HepG2 (cell line): ENCODE results near the gene CCDC34. TPM values are rescaled to one million over a fixed set of nuclear protein-coding genes. Genes with fewer than 3 reads are reported as not detected.
A peak's percentile ranks its signal among the peaks of the same experiment; 100 is the strongest.

Experiments
- ATAC-seq: fragments of 200-7000 bp; cut with Tn5 transposase; 3 replicates; pipeline ENCODE4 v1.9.1; 2020; ENCODE audit warnings: mild to moderate bottlenecking, moderate library complexity
- BruUV-seq: library from RNA; stranded (reverse); fragments of 400-500 nt; replicated peaks from 2 replicates; lab custom pipeline; 2021; lab: Mats Ljungman, UMichigan
- CTCF ChIA-PET: fragments of 300-600 bp; formaldehyde crosslinking; extraction: SDS; loops from one replicate; lab custom pipeline; 2021; ENCODE audit warnings: low total read pairs, inconsistent platforms, low intra/inter-chr PET ratio; lab: Yijun Ruan, JAX
- POLR2A ChIA-PET: fragments of 350-600 bp; sonication (Branson Sonifier 250); formaldehyde crosslinking; loops from one replicate; lab custom pipeline; 2020; ENCODE audit warnings: antibody characterized with exemption, inconsistent platforms; lab: Yijun Ruan, JAX
- DNase-seq: peaks from one replicate; pipeline ENCODE4 v3.0.0-alpha.2; 2015; ENCODE audit warnings: low spot score
- FAIRE-seq: peaks from 3 replicates; lab custom pipeline; 2011; peaks lifted over from hg19 to GRCh38; lab: Jason Lieb, UNC
- H2AFZ ChIP-seq: one replicate; pipeline ENCODE4 v1.6.1; 2011; ENCODE audit warnings: low read length, inconsistent platforms
- H3K27ac ChIP-seq: fragments of 300-600 bp; 3 replicates; pipeline ENCODE4 v1.8.0; 2011; ENCODE audit warnings: mixed run types, mild to moderate bottlenecking, mixed read lengths, low read length, inconsistent platforms; ENCODE audit not compliant: insufficient read depth; ENCODE audit errors: extremely low read length
- H3K27me3 ChIP-seq, 2 experiments: fragments of 200-600 bp in 1 of 2; 2 replicates in 1 of 2; 3 replicates in 1 of 2; pipeline versions ENCODE4 v1.6.0 to v1.8.0; 2011; ENCODE audit warnings: low read length in 2 of 2, mild to moderate bottlenecking in 2 of 2, moderate library complexity in 2 of 2, inconsistent platforms in 1 of 2; ENCODE audit not compliant: insufficient read depth in 2 of 2, control insufficient read depth in 1 of 2
- H3K36me3 ChIP-seq, 2 experiments: fragments of 200-600 bp in 1 of 2; replicated peaks in 1 of 2; 2 replicates in 1 of 2; 3 replicates in 1 of 2; pipeline versions ENCODE4 v1.5.1 to v1.8.0; 2011; ENCODE audit warnings: low read length in 2 of 2, inconsistent platforms in 1 of 2; ENCODE audit not compliant: insufficient read depth in 2 of 2, control insufficient read depth in 1 of 2
- H3K4me1 ChIP-seq: 2 replicates; pipeline ENCODE4 v1.5.1; 2012; ENCODE audit warnings: low read length, inconsistent platforms; ENCODE audit not compliant: insufficient read depth
- H3K4me2 ChIP-seq: 2 replicates; pipeline ENCODE4 v1.6.0; 2011; ENCODE audit warnings: low read depth, low read length, inconsistent platforms
- H3K4me3 ChIP-seq, 3 experiments: fragments of 200-600 bp in 1 of 3; sonication (generic), shearing (Covaris generic) in 1 of 3; replicated peaks in 1 of 3; 2 replicates each; pipeline ENCODE4 v1.5.1; 2011 to 2016; ENCODE audit warnings: low read length in 3 of 3, inconsistent platforms in 2 of 3, low read depth in 2 of 3, mild to moderate bottlenecking in 2 of 3, control low read depth in 1 of 3, mixed read lengths in 1 of 3; ENCODE audit not compliant: insufficient read depth in 1 of 3
- H3K79me2 ChIP-seq: one replicate; pipeline ENCODE4 v1.6.1; 2011; ENCODE audit warnings: low read length, inconsistent platforms; ENCODE audit not compliant: insufficient read depth
- H3K9ac ChIP-seq: 2 replicates; pipeline ENCODE4 v1.6.0; 2011; ENCODE audit warnings: mild to moderate bottlenecking, low read depth, low read length, inconsistent platforms; ENCODE audit not compliant: insufficient read depth
- H3K9me3 ChIP-seq: 2 replicates; pipeline ENCODE4 v1.5.1; 2012; ENCODE audit warnings: mild to moderate bottlenecking, low read length
- H4K20me1 ChIP-seq: 2 replicates; pipeline ENCODE4 v1.6.0; 2011; ENCODE audit warnings: inconsistent platforms, mild to moderate bottlenecking, low read length, moderate library complexity; ENCODE audit not compliant: insufficient read depth
- CBFB ChIP-seq: sonication (generic); formaldehyde crosslinking; IDR thresholded peaks from 2 replicates; pipeline ENCODE4 v1.4.0; 2020; ENCODE audit warnings: missing genetic modification reagents
- ELF3 ChIP-seq: IDR thresholded peaks from 2 replicates; pipeline ENCODE4 v1.6.1; 2016; ENCODE audit warnings: missing genetic modification reagents, missing compliant biosample characterization
- FOSL2 ChIP-seq: sonication (generic); formaldehyde crosslinking; IDR thresholded peaks from 2 replicates; pipeline ENCODE4 v1.4.0; 2020; ENCODE audit warnings: missing genetic modification reagents
- FOXP4 ChIP-seq: sonication (generic); formaldehyde crosslinking; IDR thresholded peaks from 2 replicates; pipeline ENCODE4 v1.4.0; 2020; ENCODE audit warnings: missing genetic modification reagents
- HMG20A ChIP-seq: IDR thresholded peaks from 2 replicates; pipeline ENCODE4 v1.6.1; 2016; ENCODE audit warnings: borderline replicate concordance
- HOXA3 ChIP-seq: sonication (generic); formaldehyde crosslinking; IDR thresholded peaks from 2 replicates; pipeline ENCODE4 v1.5.0; 2020; ENCODE audit warnings: missing genetic modification reagents
- MIER2 ChIP-seq: IDR thresholded peaks from 2 replicates; pipeline ENCODE4 v1.6.1; 2016; ENCODE audit warnings: missing biosample characterization, missing genetic modification reagents
- MIXL1 ChIP-seq: IDR thresholded peaks from 2 replicates; pipeline ENCODE4 v1.6.1; 2016
- NFIC ChIP-seq: IDR thresholded peaks from 2 replicates; pipeline ENCODE4 v1.6.1; 2012; ENCODE audit warnings: mild to moderate bottlenecking, low read length, inconsistent platforms
- NPAS2 ChIP-seq: sonication (generic); formaldehyde crosslinking; IDR thresholded peaks from 2 replicates; pipeline ENCODE4 v1.8.0; 2022; ENCODE audit warnings: mild to moderate bottlenecking, missing genetic modification reagents, borderline replicate concordance
- PHF21A ChIP-seq: sonication (generic); formaldehyde crosslinking; IDR thresholded peaks from 2 replicates; pipeline ENCODE4 v1.5.0; 2020; ENCODE audit warnings: mild to moderate bottlenecking, missing genetic modification reagents
- RARA ChIP-seq: IDR thresholded peaks from 2 replicates; pipeline ENCODE4 v1.6.1; 2016; ENCODE audit warnings: missing genetic modification reagents, missing compliant biosample characterization
- RXRB ChIP-seq: IDR thresholded peaks from 2 replicates; pipeline ENCODE4 v1.6.1; 2016; ENCODE audit warnings: borderline replicate concordance, missing genetic modification reagents, missing compliant biosample characterization
- SMARCC2 ChIP-seq: fragments of 450-650 bp; IDR thresholded peaks from 2 replicates; pipeline ENCODE4 v1.6.1; 2017; ENCODE audit warnings: antibody characterized with exemption, mild to moderate bottlenecking
- SOX13 ChIP-seq, 3 experiments: fragments of 450-650 bp in 1 of 3; sonication (generic) in 1 of 3; formaldehyde crosslinking in 1 of 3; IDR thresholded peaks in 2 of 3; conservative IDR thresholded peaks in 1 of 3; 2 replicates each; pipeline versions ENCODE4 v1.5.0 to v1.6.1; 2016 to 2020; ENCODE audit warnings: antibody characterized with exemption in 1 of 3, mild to moderate bottlenecking in 1 of 3, missing compliant biosample characterization in 1 of 3, missing genetic modification reagents in 1 of 3, moderate library complexity in 1 of 3
- TCF7L2 ChIP-seq: IDR thresholded peaks from 2 replicates; pipeline ENCODE4 v1.6.1; 2011; ENCODE audit warnings: mild to moderate bottlenecking, low read depth, low read length, moderate library complexity
- TEAD3 ChIP-seq: optimal IDR thresholded peaks from 2 replicates; pipeline ENCODE3; 2016; ENCODE audit warnings: borderline replicate concordance
- TMF1 ChIP-seq: sonication (generic); formaldehyde crosslinking; IDR thresholded peaks from 2 replicates; pipeline ENCODE4 v1.8.1; 2022; ENCODE audit warnings: low read depth, missing genetic modification reagents
- ZBTB26 ChIP-seq: IDR thresholded peaks from 2 replicates; pipeline ENCODE4 v1.6.1; 2016; ENCODE audit warnings: missing compliant biosample characterization, missing genetic modification reagents, borderline replicate concordance
- ZNF546 ChIP-seq: sonication (generic); formaldehyde crosslinking; conservative IDR thresholded peaks from 2 replicates; pipeline ENCODE4 v1.8.1; 2023; ENCODE audit warnings: mild to moderate bottlenecking, missing genetic modification reagents
- ZNF547 ChIP-seq: sonication (generic); formaldehyde crosslinking; IDR thresholded peaks from 2 replicates; pipeline ENCODE4 v1.5.1; 2020; ENCODE audit warnings: mild to moderate bottlenecking, missing genetic modification reagents
- ZNF674 ChIP-seq: sonication (generic); formaldehyde crosslinking; IDR thresholded peaks from 2 replicates; pipeline ENCODE4 v1.5.0; 2020; ENCODE audit warnings: low read depth, mild to moderate bottlenecking, missing genetic modification reagents
- ZNF792 ChIP-seq: IDR thresholded peaks from 2 replicates; pipeline ENCODE4 v1.6.1; 2016
- WGBS: methylation state at CpG from one replicate; pipeline ENCODE4 v1.1.6; 2017; ENCODE audit warnings: low lambda C conversion rate; 5-methylcytosine and 5-hydroxymethylcytosine counted together
- in situ Hi-C: cut with HindIII; loops from 2 replicates; pipeline ENCODE4 v1.10.0; 2017; ENCODE audit warnings: low pct_unique_long_range_greater_than_20kb; ENCODE audit not compliant: extremely low pct_ligation_motif_present
- intact Hi-C: fragments of 100-400 bp; cut with micrococcal nuclease; formaldehyde crosslinking; loops from one replicate; pipeline ENCODE4 v1.10.0; 2022; ENCODE audit not compliant: unreplicated experiment
- polyA plus RNA-seq, 8 experiments: library from polyadenylated mRNA; depleted of rRNA in 3 of 8; stranded (reverse) in 7 of 8; unstranded in 1 of 8; fragments of >200 nt; fragmentation: Illumina TruSeq in 4 of 8; extraction: Trizol in 4 of 8; gene quantifications; 2 replicates each; pipeline versions ENCODE4 v1.2.1 to v1.2.3, GENCODE V29; 2011 to 2016; ENCODE audit warnings: low read depth in 4 of 8, missing spikeins in 1 of 8, mixed read lengths in 1 of 8; ENCODE audit not compliant: insufficient read depth in 1 of 8
- total RNA-seq, 5 experiments: library from RNA; depleted of rRNA; stranded (reverse); fragments of >200 nt; fragmentation: Illumina TruSeq; extraction: Trizol; gene quantifications; 2 replicates each; pipeline ENCODE4 v1.2.3, GENCODE V29; 2016; ENCODE audit warnings: low read depth in 1 of 5

The CCDC34 gene
- total and polyA plus RNA-seq, 2 of the 13 experiments (the other 11 are each of a cell fraction or from before 2014, with no cell fraction given), result 7.6 to 34.3 TPM

GRCh38 chr11:27330633-27331270 lies 32.3 kb downstream of the CCDC34 start:
- intact Hi-C loops (loop anchor here (2.0 kb wide), 1 partner anchor 56 kb away; no protein-coding TSS in a partner anchor), in situ Hi-C loops (no loop called here)
- ChIA-PET POLR2A (interaction anchor here (0.9 to 1.8 kb wide), 5 partner anchors 9 to 142 kb away, joined by 3 to 10 read pairs (median 3); partner anchors contain the start of genes CCDC34 and LGR4), CTCF (no interaction called here)
- H3K36me3 ChIP-seq, result no peaks in the 10 kb centered on the region
- DNase-seq (peak; percentile 84), FAIRE-seq (no peak), ATAC-seq (peak; percentile 85)
- H3K4me2 ChIP-seq, result peak overlapping the region; percentile 50
- peaks cover 81% of the 10 kb centered on the region for H3K4me1 ChIP-seq
- peak overlapping the region; percentile 78 for H3K27ac ChIP-seq
- peak overlapping the region; percentile 9; the same call in 1 of the 2 replicates for H3K9ac ChIP-seq
- no peaks in the 10 kb centered on the region for H3K27me3 ChIP-seq
- H2AFZ ChIP-seq, result no peak overlapping the region
- no TSS peak for BruUV-seq
- H3K4me3 ChIP-seq, result peak overlapping the region in 1 of 3 experiments; percentile 1; a peak in 2 of 6 replicates
- 6% methylated on average over 1 of the region's 1 CpG for WGBS
- no peaks in the 10 kb centered on the region for H3K9me3 ChIP-seq
- no peaks in the 10 kb centered on the region for H4K20me1 ChIP-seq
- H3K79me2 ChIP-seq, result no peaks in the 10 kb centered on the region
- TF ChIP-seq ZNF792 (CRISPR knock-in tag) (0 out of 2 replicates have a peak, but pooled peaks have one; percentile 25), ZBTB26 (CRISPR knock-in tag) (peak; percentile 61; the same call in 1 of the 2 replicates), FOXP4 (CRISPR knock-in tag) (peak; percentile 90), SMARCC2 (no peak), ZNF546 (CRISPR knock-in tag) (no peak), NFIC (peak; percentile 94), MIXL1 (peak; percentile 40; the same call in 1 of the 2 replicates), ELF3 (peak; percentile 65), PHF21A (CRISPR knock-in tag) (no peak), SOX13 (IDR thresholded peaks at IDR 0.05) (no peak), SOX13 (CRISPR knock-in tag; conservative IDR thresholded peaks at IDR 0.05 in 1 of 2, IDR thresholded peaks at IDR 0.05 in 1 of 2) (peak in 1 of 2 experiments; percentile 82; a peak in 2 of 4 replicates), MIER2 (0 out of 2 replicates have a peak, but pooled peaks have one; percentile 6), NPAS2 (no peak), TCF7L2 (peak; percentile 88), TEAD3 (CRISPR knock-in tag) (peak; percentile 77), RARA (CRISPR knock-in tag) (peak; percentile 86), HMG20A (peak; percentile 84; the same call in 1 of the 2 replicates), ZNF547 (CRISPR knock-in tag) (no peak), ZNF674 (CRISPR knock-in tag) (no peak), CBFB (CRISPR knock-in tag) (no peak), RXRB (CRISPR knock-in tag) (peak; percentile 73), TMF1 (CRISPR knock-in tag) (no peak), FOSL2 (CRISPR knock-in tag) (peak; percentile 23; the same call in 1 of the 2 replicates), HOXA3 (0 out of 2 replicates have a peak, but pooled peaks have one; percentile 17)
